Hepatocyte (in vitro differentiated cells): ENCODE data around the gene EPHB2. TPM values are rescaled to one million over a fixed set of nuclear protein-coding genes. Genes with fewer than 3 reads are reported as not detected.

ENCODE experiments used
- DNase-seq: peaks from one replicate; pipeline ENCODE4 v3.0.0-alpha.2; 2016; ENCODE audit warnings: low spot score
- H2AFZ ChIP-seq: fragments of 200-600 bp; sonication (generic); 2 replicates; pipeline ENCODE4 v1.6.0; 2016; ENCODE audit warnings: antibody characterized with exemption, mild to moderate bottlenecking
- H3K27ac ChIP-seq: fragments of 200-600 bp; sonication (generic); 2 replicates; pipeline ENCODE4 v1.5.1; 2016; ENCODE audit warnings: mild to moderate bottlenecking
- H3K27me3 ChIP-seq: fragments of 200-600 bp; sonication (generic); 2 replicates; pipeline ENCODE4 v1.6.1; 2016
- H3K36me3 ChIP-seq: fragments of 200-600 bp; sonication (generic); replicated peaks from 2 replicates; pipeline ENCODE4 v1.5.1; 2016; ENCODE audit warnings: low read depth; ENCODE audit not compliant: insufficient read depth
- H3K4me1 ChIP-seq: fragments of 200-600 bp; sonication (generic); 2 replicates; pipeline ENCODE4 v1.5.1; 2016; ENCODE audit warnings: mild to moderate bottlenecking, moderate library complexity; ENCODE audit not compliant: insufficient read depth
- H3K4me2 ChIP-seq: fragments of 200-600 bp; sonication (generic); 2 replicates; pipeline ENCODE4 v1.6.0; 2016
- H3K4me3 ChIP-seq: fragments of 200-600 bp; sonication (generic); 2 replicates; pipeline ENCODE4 v1.5.1; 2016; ENCODE audit warnings: mild to moderate bottlenecking
- H3K79me2 ChIP-seq: fragments of 200-600 bp; sonication (generic); 2 replicates; pipeline ENCODE4 v1.6.0; 2017; ENCODE audit warnings: mild to moderate bottlenecking
- H3K9me2 ChIP-seq: fragments of 200-600 bp; sonication (generic); replicated peaks from 2 replicates; pipeline ENCODE4 v1.6.0; 2017; ENCODE audit warnings: mild to moderate bottlenecking; ENCODE audit not compliant: insufficient read depth
- H3K9me3 ChIP-seq: fragments of 200-600 bp; sonication (generic); 2 replicates; pipeline ENCODE4 v1.5.1; 2016; ENCODE audit warnings: low read depth, mild to moderate bottlenecking
- H4K20me1 ChIP-seq: fragments of 200-600 bp; sonication (generic); 2 replicates; pipeline ENCODE4 v1.6.0; 2016; ENCODE audit warnings: mild to moderate bottlenecking; ENCODE audit not compliant: insufficient read depth, poor library complexity, severe bottlenecking
- CTCF ChIP-seq: fragments of 200-600 bp; sonication (generic); IDR thresholded peaks from 2 replicates; pipeline ENCODE4 v1.5.1; 2016; ENCODE audit warnings: antibody characterized with exemption, mild to moderate bottlenecking; ENCODE audit not compliant: poor library complexity
- EZH2 ChIP-seq: fragments of 200-600 bp; sonication (generic); IDR thresholded peaks from 2 replicates; pipeline ENCODE4 v1.6.1; 2016; ENCODE audit warnings: antibody characterized with exemption, mild to moderate bottlenecking, borderline replicate concordance
- EZH2phosphoT487 ChIP-seq: fragments of 200-600 bp; sonication (generic); IDR thresholded peaks from one replicate; pipeline ENCODE4 v1.6.1; 2018; ENCODE audit warnings: antibody characterized with exemption, mild to moderate bottlenecking, low read depth, moderate library complexity; ENCODE audit not compliant: unreplicated experiment, severe bottlenecking
- WGBS: methylation state at CpG from one replicate; pipeline ENCODE4 v1.1.6; 2016; ENCODE audit warnings: low lambda C conversion rate; ENCODE audit errors: missing lambda C conversion rate; 5-methylcytosine and 5-hydroxymethylcytosine counted together
- polyA plus RNA-seq: library from polyadenylated mRNA; unstranded; fragments of >200 nt; fragmentation: Nextera tagmentation; extraction: Ambion mirVana; gene quantifications from 2 replicates; pipeline ENCODE4 v1.2.1, GENCODE V29; 2016
- total RNA-seq: library from RNA; depleted of rRNA; stranded (reverse); fragments of >200 nt; gene quantifications from 2 replicates; pipeline ENCODE4 v1.2.3, GENCODE V29; 2014

The EPHB2 gene
- total and polyA plus RNA-seq, 2 experiments from 2014 or later, result 17.2 to 18.3 TPM

GRCh38 chr1:22836850-22837249, 126.2 kb downstream of the EPHB2 start:
- Histone ChIP-seq H3K4me3 (no peak overlapping the region), H4K20me1 (no peaks in the 10 kb centered on the region), H3K27me3 (no peaks in the 10 kb centered on the region), H3K27ac (no peak overlapping the region), H3K9me3 (no peaks in the 10 kb centered on the region), H3K9me2 (no peaks in the 10 kb centered on the region), H3K4me1 (peaks cover 6% of the 10 kb centered on the region), H3K79me2 (no peaks in the 10 kb centered on the region), H3K4me2 (no peak overlapping the region), H2AFZ (no peak overlapping the region), H3K36me3 (no peaks in the 10 kb centered on the region)
- TF ChIP-seq EZH2phosphoT487 (no peak), EZH2 (no peak), CTCF (no peak)
- DNase-seq, result no peak
- 82% methylated on average over 5 of the region's 5 CpGs for WGBS

GRCh38 chr1:22837332-22837731, 126.7 kb downstream of the EPHB2 start:
- WGBS, result 90% methylated on average over 3 of the region's 3 CpGs
- no peak for TF ChIP-seq EZH2phosphoT487
- TF ChIP-seq EZH2, result no peak
- TF ChIP-seq CTCF, result no peak
- Histone ChIP-seq H3K79me2 (no peaks in the 10 kb centered on the region), H3K4me2 (no peak overlapping the region), H3K9me2 (no peaks in the 10 kb centered on the region), H2AFZ (no peak overlapping the region), H3K27ac (no peak overlapping the region), H3K4me3 (no peak overlapping the region), H3K27me3 (no peaks in the 10 kb centered on the region), H4K20me1 (no peaks in the 10 kb centered on the region), H3K4me1 (peaks cover 6% of the 10 kb centered on the region), H3K9me3 (no peaks in the 10 kb centered on the region), H3K36me3 (no peaks in the 10 kb centered on the region)
- no peak for DNase-seq

- H3K4me3 ChIP-seq, result no peak overlapping the region
- no peaks in the 10 kb centered on the region for H3K79me2 ChIP-seq
- 79% methylated on average over 5 of the region's 5 CpGs for WGBS
- no peak overlapping the region for H3K4me2 ChIP-seq
- no peak overlapping the region for H2AFZ ChIP-seq
- H3K27ac ChIP-seq, result no peak overlapping the region
- peaks cover 6% of the 10 kb centered on the region for H3K4me1 ChIP-seq
- TF ChIP-seq EZH2, result no peak
- TF ChIP-seq EZH2phosphoT487, result no peak
- TF ChIP-seq CTCF, result no peak
- DNase-seq, result no peak
- no peaks in the 10 kb centered on the region for H3K9me2 ChIP-seq
- H3K27me3 ChIP-seq, result no peaks in the 10 kb centered on the region
- H3K36me3 ChIP-seq, result no peaks in the 10 kb centered on the region
- H3K9me3 ChIP-seq, result no peaks in the 10 kb centered on the region
- no peaks in the 10 kb centered on the region for H4K20me1 ChIP-seq
Observed at GRCh38 chr1:22838965-22839364, 128.3 kb downstream of the EPHB2 start.

GRCh38 chr1:22839806-22840205, 129.2 kb downstream of the EPHB2 start:
- no peaks in the 10 kb centered on the region for H3K9me2 ChIP-seq
- DNase-seq, result no peak
- WGBS, result 96% methylated on average over 6 of the region's 6 CpGs
- TF ChIP-seq EZH2phosphoT487 (no peak), EZH2 (no peak), CTCF (no peak)
- H3K9me3 ChIP-seq, result no peaks in the 10 kb centered on the region
- no peak overlapping the region for H3K27ac ChIP-seq
- no peak overlapping the region for H2AFZ ChIP-seq
- H4K20me1 ChIP-seq, result no peaks in the 10 kb centered on the region
- H3K36me3 ChIP-seq, result no peaks in the 10 kb centered on the region
- H3K27me3 ChIP-seq, result no peaks in the 10 kb centered on the region
- no peak overlapping the region for H3K4me2 ChIP-seq
- no peak overlapping the region for H3K4me3 ChIP-seq
- H3K79me2 ChIP-seq, result no peaks in the 10 kb centered on the region
- H3K4me1 ChIP-seq, result peaks cover 6% of the 10 kb centered on the region
